Tibial artery (tissue), 4 donors: ENCODE measurements around the gene VMAC.
"Not testable (repeated sequence)": the region's sequence is repeated elsewhere in the genome, so short reads cannot be mapped to it uniquely, and the experiment has no call there.

ENCODE experiments used
- DNase-seq, 2 donors: peaks; one replicate each; pipeline ENCODE4 v3.0.0-alpha.2; 2019
- H3K27ac ChIP-seq, 2 donors: fragments of 200-600 bp; sonication (generic) in 1 of 2; 1 replicate in 1 of 2; 2 replicates in 1 of 2; pipeline ENCODE4 v1.5.1; 2018 to 2019; ENCODE audit warnings: mild to moderate bottlenecking in 1 of 2
- H3K27me3 ChIP-seq, 2 donors: fragments of 200-600 bp; sonication (generic) in 1 of 2; one replicate each; pipeline versions ENCODE4 v1.5.1 to v1.6.0; 2016 to 2019
- H3K36me3 ChIP-seq, 3 donors: fragments of 200-600 bp; sonication (generic) in 2 of 3; one replicate each; pipeline ENCODE4 v1.5.1; 2016 to 2019; ENCODE audit warnings: mild to moderate bottlenecking in 2 of 3
- H3K4me1 ChIP-seq, 4 donors: fragments of 200-600 bp; sonication (generic) in 2 of 4; 1 replicate in 3 of 4; 2 replicates in 1 of 4; pipeline ENCODE4 v1.5.1; 2016 to 2019
- H3K4me3 ChIP-seq, 2 donors: fragments of 200-600 bp; sonication (generic) in 1 of 2; 1 replicate in 1 of 2; 2 replicates in 1 of 2; pipeline ENCODE4 v1.5.1; 2018 to 2019; ENCODE audit warnings: mild to moderate bottlenecking in 2 of 2
- H3K9me3 ChIP-seq, 3 donors: fragments of 200-600 bp; sonication (generic) in 1 of 3; one replicate each; pipeline ENCODE4 v1.5.1; 2016 to 2019
- intact Hi-C: fragments of 100-400 bp; cut with DNase I; formaldehyde crosslinking; loops from one replicate; pipeline ENCODE4 v1.15.0; 2023; ENCODE audit warnings: low total_unique reads
- TF ChIP-seq, protein P1 (sequence below), 2 experiments: fragments of 200-600 bp in 1 of 2; fragments of 450-650 bp in 1 of 2; IDR thresholded peaks; one replicate each; pipeline ENCODE4 v1.5.1; 2017 to 2019; ENCODE audit warnings: antibody characterized with exemption in 2 of 2, mild to moderate bottlenecking in 1 of 2, moderate library complexity in 1 of 2

The VMAC gene

GRCh38 chr19:5864725-5865486, 39.8 kb upstream of the VMAC start:
- TF ChIP-seq, protein P1, sequence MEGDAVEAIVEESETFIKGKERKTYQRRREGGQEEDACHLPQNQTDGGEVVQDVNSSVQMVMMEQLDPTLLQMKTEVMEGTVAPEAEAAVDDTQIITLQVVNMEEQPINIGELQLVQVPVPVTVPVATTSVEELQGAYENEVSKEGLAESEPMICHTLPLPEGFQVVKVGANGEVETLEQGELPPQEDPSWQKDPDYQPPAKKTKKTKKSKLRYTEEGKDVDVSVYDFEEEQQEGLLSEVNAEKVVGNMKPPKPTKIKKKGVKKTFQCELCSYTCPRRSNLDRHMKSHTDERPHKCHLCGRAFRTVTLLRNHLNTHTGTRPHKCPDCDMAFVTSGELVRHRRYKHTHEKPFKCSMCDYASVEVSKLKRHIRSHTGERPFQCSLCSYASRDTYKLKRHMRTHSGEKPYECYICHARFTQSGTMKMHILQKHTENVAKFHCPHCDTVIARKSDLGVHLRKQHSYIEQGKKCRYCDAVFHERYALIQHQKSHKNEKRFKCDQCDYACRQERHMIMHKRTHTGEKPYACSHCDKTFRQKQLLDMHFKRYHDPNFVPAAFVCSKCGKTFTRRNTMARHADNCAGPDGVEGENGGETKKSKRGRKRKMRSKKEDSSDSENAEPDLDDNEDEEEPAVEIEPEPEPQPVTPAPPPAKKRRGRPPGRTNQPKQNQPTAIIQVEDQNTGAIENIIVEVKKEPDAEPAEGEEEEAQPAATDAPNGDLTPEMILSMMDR (IDR thresholded peaks at IDR 0.05) = peak in 1 of 2 experiments; percentile 10
- no peak for DNase-seq
- H3K27me3 ChIP-seq = peaks cover 0 to 54% of the 10 kb centered on the region in 2 donors
- no peaks in the 10 kb centered on the region for H3K4me1 ChIP-seq
- no peak overlapping the region for H3K4me3 ChIP-seq
- H3K27ac ChIP-seq = no peak overlapping the region
- no peaks in the 10 kb centered on the region for H3K9me3 ChIP-seq
- intact Hi-C loops = no loop called here
- H3K36me3 ChIP-seq = no peaks in the 10 kb centered on the region

DNA sequence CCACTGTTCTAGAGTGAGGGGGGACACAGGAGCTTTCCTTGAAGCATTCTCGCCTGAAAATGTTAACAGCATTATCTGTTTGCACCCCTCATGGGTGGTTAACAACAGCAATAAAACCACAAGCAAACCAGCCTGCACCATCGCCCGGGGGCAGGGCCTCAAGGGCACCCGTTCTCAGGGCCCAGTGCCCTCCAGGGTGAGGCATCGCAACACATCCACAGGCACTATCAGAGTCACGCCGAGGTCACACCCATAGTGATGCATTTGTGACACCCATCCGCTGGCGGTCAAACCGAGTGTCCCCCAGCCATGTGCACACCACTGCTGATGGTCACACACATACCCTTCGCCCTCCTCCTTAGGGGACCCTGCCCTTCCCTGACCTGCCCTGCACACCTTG, 38.9 kb upstream of the VMAC start:
- peaks cover 0 to 58% of the 10 kb centered on the region in 2 donors for H3K27me3 ChIP-seq
- intact Hi-C loops = no loop called here
- H3K4me1 ChIP-seq = no peaks in the 10 kb centered on the region
- no peaks in the 10 kb centered on the region for H3K9me3 ChIP-seq
- no peak for DNase-seq
- H3K4me3 ChIP-seq = no peak overlapping the region
- H3K27ac ChIP-seq = no peak overlapping the region
- H3K36me3 ChIP-seq = no peaks in the 10 kb centered on the region
- TF ChIP-seq, protein P1 (IDR thresholded peaks at IDR 0.05) = no peak

DNA sequence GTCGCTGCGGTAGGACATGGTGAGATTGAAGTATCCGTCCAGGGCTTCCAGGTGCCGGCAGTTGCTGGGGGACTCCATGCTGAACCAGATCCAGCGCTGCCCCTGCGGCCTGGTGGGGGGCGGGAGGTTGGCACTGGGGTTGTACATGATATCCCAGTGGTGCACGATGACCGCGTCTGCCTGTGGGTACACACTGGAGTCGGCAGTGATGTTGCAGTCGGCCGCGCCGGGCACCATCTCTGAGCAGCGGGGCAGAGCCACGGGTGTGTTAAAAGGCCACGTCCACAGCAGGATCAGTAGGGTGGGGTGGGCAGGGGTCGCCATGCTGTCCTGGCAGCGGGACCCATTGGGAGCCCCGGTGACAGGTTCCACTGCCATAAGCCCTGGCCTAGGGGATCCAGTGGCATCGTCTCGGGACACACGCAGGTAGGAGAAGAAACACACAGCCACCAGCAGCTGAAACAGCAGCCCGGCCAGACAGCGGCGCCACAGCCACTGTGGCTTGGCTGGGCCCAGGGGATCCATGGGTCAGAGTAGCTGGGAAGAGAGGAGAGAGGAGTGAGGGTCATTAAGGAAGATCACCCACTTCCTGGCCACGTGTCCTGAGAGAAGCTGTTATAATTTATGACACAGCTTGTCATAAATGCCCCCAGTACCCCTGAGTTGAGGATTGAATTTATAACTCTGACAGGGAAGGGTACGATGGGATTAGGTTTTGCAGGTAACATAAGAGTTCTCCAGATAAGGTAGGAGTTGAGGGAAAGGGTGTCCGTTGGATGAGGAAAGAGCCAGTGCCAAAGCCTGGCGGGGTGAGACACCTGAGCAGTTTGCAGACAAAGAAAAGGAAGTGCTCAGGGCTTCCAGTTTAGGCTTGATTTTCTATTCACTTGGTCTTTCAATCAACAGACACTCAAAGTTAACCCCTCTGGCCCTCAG, 37.2 kb upstream of the VMAC start:
- no peaks in the 10 kb centered on the region for H3K36me3 ChIP-seq
- peaks cover 0 to 55% of the 10 kb centered on the region in 2 donors for H3K27me3 ChIP-seq
- intact Hi-C loops = no loop called here
- no peak overlapping the region for H3K27ac ChIP-seq
- no peak overlapping the region for H3K4me3 ChIP-seq
- H3K9me3 ChIP-seq = no peaks in the 10 kb centered on the region
- no peak for DNase-seq
- TF ChIP-seq, protein P1 (IDR thresholded peaks at IDR 0.05) = no peak
- no peaks in the 10 kb centered on the region for H3K4me1 ChIP-seq

GRCh38 chr19:5870986-5871394, 33.7 kb upstream of the VMAC start:
- H3K36me3 ChIP-seq = no peaks in the 10 kb centered on the region
- H3K27me3 ChIP-seq = peaks cover 0 to 42% of the 10 kb centered on the region in 2 donors
- DNase-seq = no peak
- H3K9me3 ChIP-seq = no peaks in the 10 kb centered on the region
- intact Hi-C loops = no loop called here
- H3K27ac ChIP-seq = no peak overlapping the region
- H3K4me1 ChIP-seq = no peaks in the 10 kb centered on the region
- TF ChIP-seq, protein P1 (IDR thresholded peaks at IDR 0.05) = no peak
- H3K4me3 ChIP-seq = no peak overlapping the region

GRCh38 chr19:5873617-5874199, 31.0 kb upstream of the VMAC start:
- Histone ChIP-seq H3K4me1 (no peaks in the 10 kb centered on the region), H3K4me3 (no peak overlapping the region), H3K27ac (no peak overlapping the region), H3K36me3 (no peaks in the 10 kb centered on the region), H3K9me3 (no peaks in the 10 kb centered on the region), H3K27me3 (peaks cover 3 to 52% of the 10 kb centered on the region in 2 donors)
- DNase-seq = no peak
- TF ChIP-seq, protein P1 (IDR thresholded peaks at IDR 0.05) = no peak
- intact Hi-C loops = no loop called here

DNA sequence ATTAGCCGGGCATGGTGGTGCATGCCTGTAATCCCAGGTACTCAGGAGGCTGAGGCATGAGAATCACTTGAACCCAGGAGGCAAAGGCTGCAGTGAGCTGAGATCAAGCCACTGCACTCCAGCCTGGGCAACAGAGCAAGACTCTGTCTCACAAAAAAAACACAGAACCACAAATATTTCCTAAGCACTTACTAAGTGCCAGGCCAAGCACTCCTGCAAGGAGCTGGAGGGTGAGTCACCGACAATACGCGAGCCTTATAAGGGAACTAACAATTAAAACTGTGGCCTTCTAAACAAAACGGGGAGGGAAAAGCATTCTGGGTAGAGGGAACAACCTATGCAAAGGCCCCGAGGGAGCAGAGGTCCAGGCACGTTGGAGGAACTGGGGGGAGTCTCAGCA, 30.2 kb upstream of the VMAC start:
- H3K27ac ChIP-seq, H3K4me1 ChIP-seq, H3K9me3 ChIP-seq, intact Hi-C loops, H3K36me3 ChIP-seq, DNase-seq, H3K4me3 ChIP-seq: not testable (repeated sequence)
- peaks cover 3 to 60% of the 10 kb centered on the region in 2 donors for H3K27me3 ChIP-seq
